ENCODE results near the gene HECW1. TPM values are rescaled to one million over a fixed set of nuclear protein-coding genes. Genes with fewer than 3 reads are reported as not detected.

The HECW1 gene
- total and polyA plus RNA-seq, 10 of the 15 experiments (the other 5 are each of a cell fraction or from before 2014, with no cell fraction given) = under 0.01 to 0.31 (median 0.04) TPM; not detected in 3

DNA sequence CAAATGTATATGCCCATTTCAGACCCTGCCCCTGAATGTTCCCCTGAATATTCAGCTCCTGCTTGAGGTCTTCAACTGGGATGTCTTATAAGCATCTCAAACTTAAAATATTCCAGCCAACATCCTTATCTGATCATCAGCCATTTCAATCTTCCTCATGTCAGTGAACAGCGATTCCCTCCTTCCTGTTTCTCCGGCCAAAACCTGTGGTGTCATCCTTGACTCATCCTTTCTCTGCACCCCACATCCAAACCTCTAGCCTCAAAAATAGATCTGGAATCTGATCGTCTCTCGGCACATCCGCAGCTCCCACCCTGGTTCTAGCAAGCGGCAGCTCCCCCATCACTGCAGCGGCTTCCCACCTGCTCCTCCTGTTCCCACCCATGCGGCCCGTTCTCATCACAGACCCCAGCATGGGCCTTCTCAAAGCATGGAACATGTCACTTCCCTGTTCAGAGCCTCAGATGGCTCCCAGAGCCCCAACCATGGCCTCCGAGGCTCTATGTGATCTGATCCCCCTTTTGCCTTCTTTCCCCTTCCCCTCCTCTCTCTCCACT is 165.7 kb downstream of the HECW1 start:
- H3K4me1 ChIP-seq (ENCODE audit: control insufficient read depth, insufficient read depth, low read length) = no peaks in the 10 kb centered on the region
- no peaks in the 10 kb centered on the region for H3K9me3 ChIP-seq (replicated peaks; ENCODE audit: control insufficient read depth, insufficient read depth, low read length)
- TF ChIP-seq ZSCAN29 (IDR thresholded peaks at IDR 0.05) = no peak
- TF ChIP-seq, protein P1, sequence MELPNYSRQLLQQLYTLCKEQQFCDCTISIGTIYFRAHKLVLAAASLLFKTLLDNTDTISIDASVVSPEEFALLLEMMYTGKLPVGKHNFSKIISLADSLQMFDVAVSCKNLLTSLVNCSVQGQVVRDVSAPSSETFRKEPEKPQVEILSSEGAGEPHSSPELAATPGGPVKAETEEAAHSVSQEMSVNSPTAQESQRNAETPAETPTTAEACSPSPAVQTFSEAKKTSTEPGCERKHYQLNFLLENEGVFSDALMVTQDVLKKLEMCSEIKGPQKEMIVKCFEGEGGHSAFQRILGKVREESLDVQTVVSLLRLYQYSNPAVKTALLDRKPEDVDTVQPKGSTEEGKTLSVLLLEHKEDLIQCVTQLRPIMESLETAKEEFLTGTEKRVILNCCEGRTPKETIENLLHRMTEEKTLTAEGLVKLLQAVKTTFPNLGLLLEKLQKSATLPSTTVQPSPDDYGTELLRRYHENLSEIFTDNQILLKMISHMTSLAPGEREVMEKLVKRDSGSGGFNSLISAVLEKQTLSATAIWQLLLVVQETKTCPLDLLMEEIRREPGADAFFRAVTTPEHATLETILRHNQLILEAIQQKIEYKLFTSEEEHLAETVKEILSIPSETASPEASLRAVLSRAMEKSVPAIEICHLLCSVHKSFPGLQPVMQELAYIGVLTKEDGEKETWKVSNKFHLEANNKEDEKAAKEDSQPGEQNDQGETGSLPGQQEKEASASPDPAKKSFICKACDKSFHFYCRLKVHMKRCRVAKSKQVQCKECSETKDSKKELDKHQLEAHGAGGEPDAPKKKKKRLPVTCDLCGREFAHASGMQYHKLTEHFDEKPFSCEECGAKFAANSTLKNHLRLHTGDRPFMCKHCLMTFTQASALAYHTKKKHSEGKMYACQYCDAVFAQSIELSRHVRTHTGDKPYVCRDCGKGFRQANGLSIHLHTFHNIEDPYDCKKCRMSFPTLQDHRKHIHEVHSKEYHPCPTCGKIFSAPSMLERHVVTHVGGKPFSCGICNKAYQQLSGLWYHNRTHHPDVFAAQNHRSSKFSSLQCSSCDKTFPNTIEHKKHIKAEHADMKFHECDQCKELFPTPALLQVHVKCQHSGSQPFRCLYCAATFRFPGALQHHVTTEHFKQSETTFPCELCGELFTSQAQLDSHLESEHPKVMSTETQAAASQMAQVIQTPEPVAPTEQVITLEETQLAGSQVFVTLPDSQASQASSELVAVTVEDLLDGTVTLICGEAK (IDR thresholded peaks at IDR 0.05; ENCODE audit: borderline replicate concordance) = no peak
- TF ChIP-seq FOS (IDR thresholded peaks at IDR 0.05; ENCODE audit: borderline replicate concordance, extremely low read depth, insufficient read length) = no peak
- H3K79me2 ChIP-seq (ENCODE audit: control insufficient read depth, insufficient read depth, low read length) = no peaks in the 10 kb centered on the region
- no peaks in the 10 kb centered on the region for H4K20me1 ChIP-seq (ENCODE audit: control insufficient read depth, insufficient read depth)
- no peak overlapping the region for H2AFZ ChIP-seq (ENCODE audit: control insufficient read depth, low read depth, low read length)
- no peak for DNase-seq (ENCODE audit: low read depth, low spot score)
- 60% methylated on average over 10 of the region's 10 CpGs for WGBS (ENCODE audit: insufficient coverage, insufficient replicate concordance, low lambda C conversion rate, missing lambda C conversion rate)
- FAIRE-seq = no peak
- no peak for ATAC-seq
- no peaks in the 10 kb centered on the region; a peak in 1 of 4 replicates for H3K27me3 ChIP-seq (replicated peaks in 1 of 2; ENCODE audit: control insufficient read depth in 2 of 2, insufficient read depth in 2 of 2, low read length in 1 of 2)
- RAD21 ChIA-PET (ENCODE audit: unreplicated experiment) = no interaction called here
- intact Hi-C loops (cut with micrococcal nuclease; ENCODE audit: unreplicated experiment) = no loop called here
- CTCF ChIA-PET = no interaction called here
- SMC1A ChIA-PET (ENCODE audit: uncharacterized antibody, unreplicated experiment) = interaction anchor here (0.6 to 2.6 kb wide), 2 partner anchors 22 to 241 kb away, joined by 3 to 8 read pairs; no protein-coding TSS in a partner anchor
- no peak overlapping the region for H3K9ac ChIP-seq (ENCODE audit: control insufficient read depth, insufficient read depth, low read length)
- H3K4me2 ChIP-seq (ENCODE audit: control insufficient read depth, insufficient read depth) = no peak overlapping the region
- no TSS peak for BruUV-seq (replicated peaks)
- no peak overlapping the region for H3K27ac ChIP-seq (ENCODE audit: control insufficient read depth, insufficient read depth)
- H3K4me3 ChIP-seq = no peak overlapping the region
- in situ Hi-C loops (cut with MboI) = no loop called here
- H3K36me3 ChIP-seq (ENCODE audit: control insufficient read depth in 2 of 2, insufficient read depth in 2 of 2, low read length in 1 of 2) = no peaks in the 10 kb centered on the region
- POLR2A ChIA-PET = no interaction called here

Measured in GM12878 (cell line).